GM19452 (cell line): ENCODE results near the gene NEDD4.
"Not testable (repeated sequence)": the region's sequence is repeated elsewhere in the genome, so short reads cannot be mapped to it uniquely, and the experiment has no call there.

Source experiments
- ATAC-seq: cut with Tn5 transposase; IDR thresholded peaks from one replicate; pipeline ENCODE4 v1.9.1; 2021; ENCODE audit not compliant: unreplicated experiment

Gene NEDD4

DNA sequence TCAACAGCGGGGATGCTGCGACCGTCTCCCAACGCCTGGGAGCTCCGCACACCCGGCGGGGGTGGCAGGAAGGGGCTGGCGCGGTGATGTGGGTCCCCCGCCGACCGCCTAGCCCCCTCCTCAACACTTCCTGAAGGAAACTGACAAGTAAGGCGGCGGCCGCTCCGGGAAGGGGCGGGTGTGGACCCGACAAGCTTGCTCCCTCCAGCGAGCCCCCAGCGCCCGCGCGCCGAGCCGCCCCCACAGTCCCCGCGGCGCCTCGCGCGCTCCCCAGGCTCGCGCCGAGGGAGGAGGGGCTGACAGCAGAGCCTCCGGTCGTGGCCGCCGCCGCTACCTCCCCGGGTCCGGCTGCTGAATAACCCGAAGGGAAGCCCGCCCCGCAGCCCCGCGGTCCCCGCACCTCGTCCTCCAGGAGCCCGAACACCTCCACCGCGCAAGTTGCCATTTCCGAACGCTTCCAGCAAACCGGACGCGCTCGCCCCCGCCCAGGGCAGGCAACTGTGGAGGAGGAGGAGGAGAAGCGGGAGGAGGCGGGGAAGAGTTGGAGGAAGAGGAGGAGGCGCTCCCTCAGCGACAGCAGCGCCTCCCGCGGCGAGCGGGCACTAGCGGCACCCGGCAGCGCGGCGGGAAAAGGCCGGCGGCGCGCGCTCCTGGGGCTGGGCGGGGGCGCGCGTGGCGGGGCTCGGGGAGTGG, at the start of gene NEDD4:
Gene NEDD4 (minus strand): TSS at position 502 of the 693 bp plus-strand sequence. CDS start 57 bp downstream, at position 445.
- ATAC-seq = peak; percentile 91

- ATAC-seq = no peak
These were observed 49.1 kb upstream of the NEDD4 start for GRCh38 chr15:56042498-56042897.

DNA sequence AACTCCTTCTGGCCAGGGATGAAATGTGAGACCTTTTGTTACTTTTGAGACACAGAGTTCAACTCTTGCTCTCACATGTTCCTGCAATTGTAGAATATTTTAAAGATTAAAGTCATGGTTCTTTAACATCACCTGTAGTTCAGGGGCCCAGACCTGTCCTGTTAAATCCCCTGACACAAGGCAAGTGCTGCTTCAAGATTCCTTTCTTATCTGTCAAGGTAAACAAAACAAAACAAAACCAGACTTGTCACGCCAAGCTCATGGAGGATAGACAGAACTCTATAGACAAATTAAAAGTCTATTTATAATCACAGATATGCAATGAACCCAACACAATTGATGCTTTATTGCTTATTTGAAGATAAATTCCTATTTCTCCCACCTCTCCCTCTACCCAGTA, 48.6 kb upstream of the NEDD4 start:
- no peak for ATAC-seq

DNA sequence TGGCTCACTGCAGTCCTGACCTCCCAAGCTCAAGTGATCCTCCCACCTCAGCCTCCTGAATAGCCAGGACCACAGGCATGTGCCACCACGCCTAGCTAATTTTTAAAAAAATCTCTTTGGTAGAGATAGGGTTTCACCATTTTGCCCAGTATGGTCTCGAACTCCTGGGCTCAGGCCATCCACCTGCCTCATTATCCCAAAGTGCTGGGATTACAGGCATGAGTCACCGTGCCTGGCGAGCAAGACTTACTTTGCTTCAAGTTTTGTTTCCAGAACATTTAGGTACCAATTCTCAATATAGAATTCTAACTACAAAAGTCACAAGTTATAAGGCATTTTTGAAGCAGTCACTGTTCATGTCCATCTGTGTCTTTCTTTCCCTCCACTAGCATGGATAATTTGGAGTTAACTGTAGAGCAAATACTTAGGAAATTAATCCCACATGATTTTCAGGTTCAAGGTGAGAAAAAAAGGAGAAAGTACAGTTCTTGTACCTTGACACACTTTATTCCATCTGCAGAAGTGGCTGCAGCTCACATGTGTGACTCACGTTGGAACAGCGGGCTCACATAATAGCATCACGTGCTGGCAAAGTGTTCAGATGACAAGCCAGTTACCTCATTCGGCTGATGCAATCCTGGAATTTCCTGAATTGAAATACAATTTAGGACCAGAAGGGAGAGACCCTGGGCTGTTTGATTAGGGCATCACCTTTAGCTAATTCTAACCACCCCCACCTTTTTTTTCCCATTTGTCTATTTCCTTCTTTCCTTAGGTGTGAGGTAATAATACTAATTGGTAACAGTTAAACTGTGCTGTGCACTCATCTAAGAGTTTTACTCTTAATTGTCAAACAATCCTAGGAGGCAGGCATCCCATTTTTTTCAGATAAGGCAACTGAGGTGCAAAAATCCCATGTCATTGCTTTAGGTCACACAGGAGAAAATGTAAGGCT, 46.9 kb upstream of the NEDD4 start:
- no peak for ATAC-seq

DNA sequence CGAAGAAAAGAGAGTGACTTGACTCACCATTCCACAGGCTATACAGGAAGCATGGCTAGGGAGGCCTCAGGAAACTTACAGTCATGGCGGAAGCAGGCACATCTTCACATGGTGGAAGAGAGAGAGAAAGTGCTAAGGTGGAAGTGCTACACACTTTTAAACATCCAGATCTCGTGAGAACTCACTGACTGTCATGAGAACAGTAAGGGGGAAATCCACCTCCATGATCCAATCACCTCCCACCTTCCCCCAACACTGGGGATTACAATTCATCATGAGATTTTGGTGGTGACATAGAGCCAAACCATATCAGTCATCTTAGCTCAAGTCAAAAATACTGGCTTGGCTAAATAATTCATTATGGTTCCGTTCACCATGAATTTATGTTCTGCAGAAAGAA, 45.3 kb upstream of the NEDD4 start:
- ATAC-seq = no peak

DNA sequence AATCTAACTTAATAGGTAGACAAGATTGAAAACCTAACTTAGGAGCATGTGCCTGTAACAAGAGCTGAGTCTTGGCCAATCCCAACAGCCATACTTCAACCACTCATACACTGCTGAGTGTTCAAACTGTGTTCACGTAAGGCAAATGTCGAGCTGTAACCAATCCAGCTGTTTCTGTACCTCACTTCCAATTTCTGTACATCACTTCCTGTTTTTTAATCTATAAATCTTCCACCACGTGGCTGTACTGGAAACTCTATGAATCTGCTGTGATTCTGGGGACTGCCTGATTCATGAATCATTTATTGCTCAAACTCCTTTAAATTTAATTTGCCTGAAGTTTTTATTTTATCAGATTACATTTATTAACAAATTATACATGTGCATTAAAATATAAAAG, 44.6 kb upstream of the NEDD4 start:
- ATAC-seq = no peak

DNA sequence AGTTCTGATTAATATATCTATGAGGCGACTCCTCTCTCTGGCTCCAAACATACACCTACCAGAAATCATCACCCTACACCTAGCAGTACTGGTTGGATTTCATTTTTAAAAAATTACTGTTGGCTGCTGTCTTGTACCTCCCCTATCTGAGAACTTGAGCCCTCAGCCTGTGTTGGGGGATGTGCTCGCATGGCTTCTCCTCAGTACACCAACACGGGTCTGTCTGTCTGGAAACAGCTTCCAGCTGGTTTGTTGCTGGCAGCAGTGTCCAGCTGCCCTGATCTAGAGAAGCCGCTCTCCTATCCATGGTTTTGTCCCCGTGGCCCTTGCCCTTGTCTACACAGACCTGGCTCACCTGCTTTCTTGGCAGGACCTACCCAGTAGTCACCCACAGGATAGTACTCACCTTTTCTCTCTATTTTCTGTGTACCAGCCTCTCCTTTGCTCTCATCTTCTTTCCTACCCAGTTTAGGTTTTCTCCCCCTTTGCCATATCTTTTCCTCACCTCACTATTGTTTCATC, 43.2 kb upstream of the NEDD4 start:
- no peak for ATAC-seq

DNA sequence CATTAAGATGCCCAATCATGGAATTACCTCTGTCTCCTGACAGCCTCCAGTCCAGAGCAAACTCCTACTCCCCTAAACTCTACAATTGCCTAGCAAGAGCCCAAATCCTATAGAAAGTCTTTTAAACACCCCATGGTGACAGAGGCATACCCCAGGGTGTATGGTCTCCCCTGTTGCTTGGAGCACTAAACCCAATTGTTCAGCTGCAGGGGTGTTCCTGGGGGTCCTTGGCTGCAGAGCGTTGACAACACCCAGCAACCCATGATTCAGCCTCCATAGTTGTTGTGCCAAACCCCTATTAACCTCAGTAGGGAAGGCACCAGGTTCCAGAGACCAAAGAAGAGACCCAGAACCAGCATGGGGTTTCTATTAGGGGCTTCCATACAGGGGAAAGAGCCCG, 41.8 kb upstream of the NEDD4 start:
- ATAC-seq = no peak

GRCh38 chr15:56034514-56034913, 41.1 kb upstream of the NEDD4 start:
- ATAC-seq = no peak

DNA sequence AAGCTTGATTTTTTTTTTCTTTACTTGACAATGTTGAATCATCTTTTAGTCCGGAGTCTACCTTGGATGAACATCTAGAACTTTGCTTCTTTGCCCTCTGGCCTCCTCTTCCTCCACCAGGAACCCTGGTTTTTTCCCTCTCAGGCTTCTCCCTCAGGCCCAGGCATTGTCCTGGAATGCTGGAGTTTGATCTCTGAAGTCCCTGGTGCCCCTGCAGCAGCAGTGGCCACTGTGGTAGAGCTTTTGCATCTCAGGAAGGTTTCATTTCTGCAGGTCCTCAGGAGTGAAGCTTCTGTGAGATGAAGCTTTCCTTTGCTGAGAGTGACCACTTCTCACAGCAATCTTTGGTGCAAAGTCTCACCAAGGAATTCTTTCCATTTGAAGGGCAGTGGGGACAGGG, 39.0 kb upstream of the NEDD4 start:
- no peak for ATAC-seq

DNA sequence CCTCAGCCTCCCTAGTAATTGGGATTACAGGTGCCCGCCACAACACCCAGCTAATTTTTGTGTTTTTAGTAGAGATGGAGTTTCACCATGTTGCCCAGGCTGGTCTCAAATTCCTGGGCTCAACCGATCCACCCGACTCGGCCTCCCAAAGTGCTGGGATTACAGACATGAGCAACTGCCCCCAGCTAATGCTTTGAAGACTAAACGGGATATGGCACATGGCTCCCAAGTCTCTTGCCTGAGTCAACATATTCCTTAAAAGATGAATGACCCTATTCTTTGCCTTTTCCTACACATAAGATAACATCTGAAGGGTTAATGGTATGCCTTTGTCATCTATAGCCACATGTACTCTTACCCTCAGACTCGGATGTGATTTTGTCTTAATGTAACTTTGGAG, 38.4 kb upstream of the NEDD4 start:
- no peak for ATAC-seq

DNA sequence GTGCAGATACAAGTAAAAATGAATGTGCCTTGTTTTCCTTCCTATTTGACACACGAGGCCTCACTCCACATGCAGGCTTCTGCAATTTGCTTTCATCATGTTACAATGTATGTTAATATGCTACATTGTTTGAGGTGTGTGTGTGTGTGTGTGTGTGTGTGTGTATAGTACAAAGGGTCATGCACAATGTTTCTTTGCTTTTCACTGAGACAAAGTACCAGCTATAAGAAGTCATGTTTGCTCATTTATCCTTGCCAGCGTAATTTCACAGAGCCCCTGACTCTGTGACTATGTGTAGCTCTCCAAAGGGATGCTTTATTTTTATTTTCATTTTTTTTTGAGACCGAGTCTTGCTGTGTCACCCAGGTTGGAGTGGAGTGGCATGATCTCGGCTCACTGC, 38.0 kb upstream of the NEDD4 start:
- ATAC-seq = no peak

- no peak for ATAC-seq
These were observed 35.0 kb upstream of the NEDD4 start for GRCh38 chr15:56028430-56028829.

GRCh38 chr15:56023160-56023559, 29.7 kb upstream of the NEDD4 start:
- ATAC-seq = not testable (repeated sequence)

DNA sequence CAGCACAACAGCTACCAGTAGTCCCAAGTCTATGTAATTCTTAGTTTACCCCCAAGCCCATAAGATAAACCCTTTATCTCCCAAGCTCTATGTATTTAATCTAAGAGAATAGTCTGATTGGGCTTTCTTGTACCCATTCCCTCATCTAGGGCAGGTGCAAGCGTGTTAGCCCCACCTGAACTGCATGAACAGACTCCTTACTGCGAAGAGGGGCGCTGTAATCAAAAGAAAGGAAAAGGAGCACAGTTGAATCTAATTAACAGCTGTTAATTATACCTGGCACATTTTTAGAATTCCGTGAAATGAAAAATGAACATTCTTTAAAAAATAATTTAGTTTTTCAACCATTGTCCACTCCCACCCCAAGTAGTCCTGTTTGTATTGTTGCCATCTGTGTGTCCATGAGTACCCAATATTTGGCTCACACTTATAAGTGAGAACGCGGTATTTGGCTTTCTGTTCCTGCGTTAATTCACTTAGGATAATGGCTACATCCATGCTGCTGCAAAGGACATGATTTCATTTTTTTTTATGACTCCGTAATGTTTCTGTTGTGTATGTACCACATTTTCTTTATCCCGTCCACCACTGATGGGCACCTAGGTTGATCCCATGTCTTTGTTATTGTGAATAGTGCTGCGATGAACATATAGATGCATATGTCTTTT, 26.5 kb upstream of the NEDD4 start:
- ATAC-seq = no peak

GRCh38 chr15:56019060-56019793, 25.8 kb upstream of the NEDD4 start:
- no peak for ATAC-seq

GRCh38 chr15:56017920-56018319, 24.5 kb upstream of the NEDD4 start:
- no peak for ATAC-seq

DNA sequence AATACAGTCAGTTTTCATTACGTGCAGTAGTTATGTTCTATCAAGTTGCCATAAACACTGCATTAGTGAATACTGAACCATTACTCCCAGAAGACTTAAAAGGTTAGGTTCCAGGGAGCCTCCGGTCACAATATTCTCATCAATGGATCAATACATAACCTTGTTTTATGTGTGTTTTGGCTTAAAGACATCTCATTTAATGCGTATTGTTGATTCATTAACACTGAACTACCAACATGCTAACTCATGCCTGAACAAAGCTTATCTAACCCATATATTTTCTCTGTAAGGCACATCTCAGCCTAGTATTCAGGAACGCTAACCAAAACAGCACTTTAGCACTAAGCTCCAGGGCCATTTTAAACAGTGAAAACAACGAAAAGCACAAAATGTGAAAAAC, 24.1 kb upstream of the NEDD4 start:
- ATAC-seq = no peak

GRCh38 chr15:56016281-56016680, 22.9 kb upstream of the NEDD4 start:
- no peak for ATAC-seq

DNA sequence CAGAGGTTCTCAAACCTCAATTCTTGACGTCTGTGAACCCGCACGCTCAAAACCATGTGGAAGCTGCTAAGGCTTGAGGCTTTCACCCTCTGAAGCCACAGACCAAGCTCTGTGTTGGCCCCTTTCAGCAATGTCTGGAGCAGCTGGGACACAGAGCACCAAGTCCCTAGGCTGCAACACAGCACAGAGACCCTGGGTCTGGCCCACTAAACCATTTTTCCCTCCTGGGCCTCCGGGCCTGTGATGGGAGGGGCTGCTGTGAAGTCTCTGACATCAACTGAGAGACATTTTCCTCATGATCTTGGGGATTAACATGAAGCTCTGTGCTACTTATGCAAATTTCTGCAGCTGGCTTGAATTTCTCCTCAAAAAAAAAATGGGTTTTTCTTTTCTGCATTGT, 21.3 kb upstream of the NEDD4 start:
- ATAC-seq = no peak

DNA sequence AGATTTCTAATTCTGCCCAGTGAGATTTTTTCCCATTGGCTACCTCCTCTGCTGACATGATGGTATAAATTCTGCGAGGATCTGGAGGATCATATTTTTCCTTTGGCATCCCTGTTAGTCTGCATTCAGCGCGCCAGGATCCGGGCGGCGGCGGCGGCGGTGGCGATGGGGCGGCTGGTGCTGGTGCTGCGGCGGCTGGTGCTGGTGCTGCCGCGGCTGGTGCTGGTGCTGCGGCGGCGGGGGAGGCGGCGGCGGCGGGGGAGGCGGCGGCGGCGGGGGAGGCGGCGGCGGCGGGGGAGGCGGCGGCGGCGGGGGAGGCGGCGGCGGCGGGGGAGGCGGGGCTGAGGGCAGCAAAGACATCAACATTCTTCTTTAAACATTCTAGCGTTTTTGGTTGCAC, 13.6 kb upstream of the NEDD4 start:
- not testable (repeated sequence) for ATAC-seq
